Measurements from ENCODE around the gene RPL28.
A peak's percentile ranks its signal among the peaks of the same experiment; 100 is the strongest.

The RPL28 gene

DNA sequence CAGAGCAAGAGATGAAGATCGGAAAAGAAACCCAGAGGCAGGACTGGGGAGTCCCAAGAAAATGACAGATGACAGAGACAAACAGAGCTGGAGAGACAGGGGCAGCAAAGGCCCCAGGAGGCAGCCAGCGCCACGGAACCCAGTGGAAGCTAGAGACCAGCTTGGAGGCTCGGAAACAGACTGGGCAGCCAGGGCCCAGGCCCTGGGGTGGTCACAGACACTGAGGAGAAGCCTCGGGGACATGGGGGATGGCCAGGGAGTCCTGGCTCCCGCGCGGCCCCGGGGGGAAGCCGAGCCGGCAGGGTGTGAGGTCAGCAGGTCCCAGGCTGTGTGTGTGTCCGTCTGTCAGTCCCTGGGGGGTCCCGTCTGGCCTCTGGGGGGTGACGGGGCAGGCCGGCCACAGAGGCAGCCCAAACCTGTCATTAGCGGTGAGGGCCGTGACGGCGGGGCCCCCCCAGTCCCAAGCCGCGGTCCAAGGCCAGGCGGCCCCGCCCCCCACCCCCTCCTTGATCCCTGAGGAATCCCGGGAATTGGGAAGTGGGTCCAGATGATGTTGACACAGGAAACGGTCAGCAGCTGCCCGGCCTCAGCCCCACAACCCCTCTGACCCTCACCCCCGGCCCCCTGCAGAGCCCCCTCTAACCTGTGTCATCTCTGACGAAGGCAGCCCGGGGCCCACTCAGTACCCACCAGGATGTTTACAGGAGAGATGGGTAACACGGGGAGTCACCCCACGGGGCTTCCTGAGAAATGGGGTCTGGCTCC, 11.6 kb upstream of the RPL28 start:
- TF ChIP-seq, protein P1, sequence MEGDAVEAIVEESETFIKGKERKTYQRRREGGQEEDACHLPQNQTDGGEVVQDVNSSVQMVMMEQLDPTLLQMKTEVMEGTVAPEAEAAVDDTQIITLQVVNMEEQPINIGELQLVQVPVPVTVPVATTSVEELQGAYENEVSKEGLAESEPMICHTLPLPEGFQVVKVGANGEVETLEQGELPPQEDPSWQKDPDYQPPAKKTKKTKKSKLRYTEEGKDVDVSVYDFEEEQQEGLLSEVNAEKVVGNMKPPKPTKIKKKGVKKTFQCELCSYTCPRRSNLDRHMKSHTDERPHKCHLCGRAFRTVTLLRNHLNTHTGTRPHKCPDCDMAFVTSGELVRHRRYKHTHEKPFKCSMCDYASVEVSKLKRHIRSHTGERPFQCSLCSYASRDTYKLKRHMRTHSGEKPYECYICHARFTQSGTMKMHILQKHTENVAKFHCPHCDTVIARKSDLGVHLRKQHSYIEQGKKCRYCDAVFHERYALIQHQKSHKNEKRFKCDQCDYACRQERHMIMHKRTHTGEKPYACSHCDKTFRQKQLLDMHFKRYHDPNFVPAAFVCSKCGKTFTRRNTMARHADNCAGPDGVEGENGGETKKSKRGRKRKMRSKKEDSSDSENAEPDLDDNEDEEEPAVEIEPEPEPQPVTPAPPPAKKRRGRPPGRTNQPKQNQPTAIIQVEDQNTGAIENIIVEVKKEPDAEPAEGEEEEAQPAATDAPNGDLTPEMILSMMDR (IDR thresholded peaks at IDR 0.05; ENCODE audit: insufficient read depth, low read depth, low read length, missing control alignments), result no peak
- no peak for DNase-seq (ENCODE audit: low read depth)
- no peak overlapping the region for H3K4me3 ChIP-seq (ENCODE audit: low read depth, low read length)

DNA sequence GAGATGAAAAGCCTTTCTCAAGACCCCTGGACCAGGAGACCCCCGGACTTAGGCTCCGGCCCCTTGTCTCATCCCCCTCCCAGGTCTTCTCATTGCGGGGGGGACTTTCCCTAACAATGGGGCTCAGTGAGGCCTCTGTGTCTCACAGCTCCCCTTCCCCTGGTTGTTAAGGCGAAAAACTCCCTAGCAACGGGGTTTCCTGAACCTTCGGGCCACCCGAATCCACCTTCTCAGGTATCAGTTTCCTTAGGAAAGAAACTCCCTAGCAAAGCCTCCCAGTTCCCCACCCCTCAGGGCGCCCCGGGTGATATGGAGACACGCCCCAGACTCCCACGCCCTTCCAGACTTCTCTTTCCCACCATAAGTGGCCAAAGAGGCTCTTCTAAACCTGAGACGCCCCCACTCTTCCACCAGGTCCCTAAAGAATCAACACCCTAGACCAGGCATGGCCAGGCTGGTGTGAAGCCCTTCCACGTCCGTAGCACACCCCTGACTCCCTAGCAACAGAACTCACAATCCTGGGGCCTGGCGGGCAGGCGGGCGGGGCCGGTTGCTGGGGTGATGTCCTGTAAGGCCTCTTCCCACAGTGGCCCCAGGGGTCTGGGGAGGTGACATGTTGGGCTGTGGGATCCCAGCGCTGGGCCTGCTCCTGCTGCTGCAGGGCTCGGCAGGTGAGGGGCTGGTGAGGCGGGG, 9.3 kb upstream of the RPL28 start, which contains the start of gene TMEM190:
Gene TMEM190, plus strand, starts transcription at position 586 of the 693 bp plus-strand sequence. Its CDS starts 28 bp downstream, at position 614.
- DNase-seq (ENCODE audit: low read depth), result no peak
- H3K4me3 ChIP-seq (ENCODE audit: low read depth, low read length), result no peak within 1 kb of the TSS
- TF ChIP-seq, protein P1 (IDR thresholded peaks at IDR 0.05; ENCODE audit: insufficient read depth, low read depth, low read length, missing control alignments), result no peak

DNA sequence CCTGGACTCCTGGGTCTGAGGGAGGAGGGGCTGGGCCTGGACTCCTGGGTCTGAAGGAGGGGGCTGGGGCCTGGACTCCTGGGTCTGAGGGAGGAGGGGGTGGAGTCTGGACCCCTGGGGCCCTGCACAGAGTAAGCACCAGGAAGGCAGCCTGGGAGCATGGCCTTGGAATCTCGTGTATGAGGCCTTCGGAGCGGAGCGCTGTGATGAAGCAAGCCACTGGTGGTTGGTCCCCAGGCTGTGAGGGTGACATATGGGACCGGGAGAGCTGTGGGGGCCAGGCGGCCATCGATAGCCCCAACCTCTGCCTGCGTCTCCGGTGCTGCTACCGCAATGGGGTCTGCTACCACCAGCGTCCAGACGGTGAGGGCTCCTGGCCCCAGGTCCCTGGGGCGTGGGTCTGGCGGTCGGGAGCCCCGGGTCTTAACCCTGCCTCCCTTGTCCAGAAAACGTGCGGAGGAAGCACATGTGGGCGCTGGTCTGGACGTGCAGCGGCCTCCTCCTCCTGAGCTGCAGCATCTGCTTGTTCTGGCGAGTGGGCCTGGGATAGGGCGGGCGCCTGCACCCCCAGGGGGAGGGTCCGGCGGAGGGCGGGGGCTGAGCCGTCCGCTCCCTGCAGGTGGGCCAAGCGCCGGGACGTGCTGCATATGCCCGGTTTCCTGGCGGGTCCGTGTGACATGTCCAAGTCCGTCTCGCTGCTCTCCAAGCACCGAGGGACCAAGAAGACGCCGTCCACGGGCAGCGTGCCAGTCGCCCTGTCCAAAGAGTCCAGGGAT, 8.2 kb upstream of the RPL28 start:
- TF ChIP-seq, protein P1 (IDR thresholded peaks at IDR 0.05; ENCODE audit: insufficient read depth, low read depth, low read length, missing control alignments), result no peak
- DNase-seq (ENCODE audit: low read depth), result no peak
- no peak overlapping the region for H3K4me3 ChIP-seq (ENCODE audit: low read depth, low read length)

DNA sequence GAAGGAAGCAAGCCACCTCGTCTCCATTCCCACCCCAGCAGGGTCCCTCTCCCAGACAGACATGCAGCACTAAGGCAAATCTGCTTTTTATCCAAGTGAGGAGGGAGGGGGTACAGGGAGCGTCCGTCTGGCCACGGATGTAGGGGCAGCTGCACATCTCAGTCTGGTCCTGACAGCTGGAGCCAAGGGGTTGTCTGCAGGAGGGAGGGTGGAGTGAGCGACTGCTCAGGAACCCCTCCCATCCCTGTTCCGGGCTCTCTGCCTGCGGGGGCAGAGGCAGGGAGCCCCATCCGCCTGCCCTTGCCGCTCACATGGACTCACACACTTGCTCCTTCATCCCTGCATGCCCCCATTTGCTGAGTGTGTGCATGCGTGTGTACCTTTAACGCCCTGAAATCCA, 6.6 kb upstream of the RPL28 start:
- DNase-seq (ENCODE audit: low read depth), result no peak
- TF ChIP-seq, protein P1 (IDR thresholded peaks at IDR 0.05; ENCODE audit: insufficient read depth, low read depth, low read length, missing control alignments), result no peak
- no peak overlapping the region for H3K4me3 ChIP-seq (ENCODE audit: low read depth, low read length)

DNA sequence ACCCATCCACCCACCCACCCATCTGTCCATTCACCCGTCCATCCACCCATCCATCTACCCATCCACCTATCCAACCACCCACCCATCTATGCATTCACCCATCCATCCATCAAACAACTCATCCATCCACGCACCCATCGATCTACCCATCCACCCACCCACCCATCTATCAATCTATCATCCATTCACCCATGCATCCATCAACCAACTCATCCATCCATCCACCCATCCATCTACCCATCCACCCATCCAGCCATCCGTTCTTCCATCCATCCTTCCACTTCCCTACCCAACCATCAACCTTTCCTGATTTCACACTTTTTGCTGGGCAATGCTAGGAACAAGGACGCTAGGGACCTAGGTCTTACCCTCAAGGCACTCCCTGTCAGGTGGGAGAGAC, 3.7 kb upstream of the RPL28 start:
- no peak overlapping the region for H3K4me3 ChIP-seq (ENCODE audit: low read depth, low read length)
- TF ChIP-seq, protein P1 (IDR thresholded peaks at IDR 0.05; ENCODE audit: insufficient read depth, low read depth, low read length, missing control alignments), result no peak
- DNase-seq (ENCODE audit: low read depth), result no peak

DNA sequence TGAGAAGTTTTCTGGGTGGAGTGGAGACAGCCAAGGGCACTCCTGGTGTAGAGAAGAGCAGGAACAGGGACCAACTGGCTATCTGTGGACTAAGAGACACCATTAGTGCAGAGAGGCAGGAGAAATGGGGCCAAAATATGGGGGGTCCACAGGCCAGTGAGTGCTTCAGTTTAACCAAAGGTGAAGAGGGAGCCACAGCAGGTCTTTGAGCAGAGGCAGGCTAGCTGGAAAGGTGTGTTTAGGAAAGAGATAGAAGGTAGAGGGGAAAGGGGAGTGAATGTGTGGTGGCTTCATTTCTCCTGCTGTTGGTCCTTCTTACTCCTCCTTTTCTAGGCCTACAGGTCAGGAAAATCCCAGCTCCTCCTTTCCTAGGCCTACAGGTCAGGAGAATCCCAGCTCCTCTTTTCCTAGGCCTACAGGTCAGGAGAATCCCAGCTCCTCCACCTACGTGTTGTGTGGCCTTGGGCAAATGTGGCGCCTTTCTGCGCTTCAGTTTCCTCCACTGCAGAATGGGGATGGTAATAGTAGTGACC, 3.1 kb upstream of the RPL28 start:
- DNase-seq (ENCODE audit: low read depth), result no peak
- peak overlapping the region; percentile 59; the same call in 1 of the 2 replicates for H3K4me3 ChIP-seq (ENCODE audit: low read depth, low read length)
- TF ChIP-seq, protein P1 (IDR thresholded peaks at IDR 0.05; ENCODE audit: insufficient read depth, low read depth, low read length, missing control alignments), result no peak
